ENCODE data around the gene CD300C.

- TF ChIP-seq, protein P1, sequence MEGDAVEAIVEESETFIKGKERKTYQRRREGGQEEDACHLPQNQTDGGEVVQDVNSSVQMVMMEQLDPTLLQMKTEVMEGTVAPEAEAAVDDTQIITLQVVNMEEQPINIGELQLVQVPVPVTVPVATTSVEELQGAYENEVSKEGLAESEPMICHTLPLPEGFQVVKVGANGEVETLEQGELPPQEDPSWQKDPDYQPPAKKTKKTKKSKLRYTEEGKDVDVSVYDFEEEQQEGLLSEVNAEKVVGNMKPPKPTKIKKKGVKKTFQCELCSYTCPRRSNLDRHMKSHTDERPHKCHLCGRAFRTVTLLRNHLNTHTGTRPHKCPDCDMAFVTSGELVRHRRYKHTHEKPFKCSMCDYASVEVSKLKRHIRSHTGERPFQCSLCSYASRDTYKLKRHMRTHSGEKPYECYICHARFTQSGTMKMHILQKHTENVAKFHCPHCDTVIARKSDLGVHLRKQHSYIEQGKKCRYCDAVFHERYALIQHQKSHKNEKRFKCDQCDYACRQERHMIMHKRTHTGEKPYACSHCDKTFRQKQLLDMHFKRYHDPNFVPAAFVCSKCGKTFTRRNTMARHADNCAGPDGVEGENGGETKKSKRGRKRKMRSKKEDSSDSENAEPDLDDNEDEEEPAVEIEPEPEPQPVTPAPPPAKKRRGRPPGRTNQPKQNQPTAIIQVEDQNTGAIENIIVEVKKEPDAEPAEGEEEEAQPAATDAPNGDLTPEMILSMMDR (IDR thresholded peaks at IDR 0.05): no peak
- TF ChIP-seq POLR2A (IDR thresholded peaks at IDR 0.05): no peak
Observed at GRCh38 chr17:74542166-74542565, 3.7 kb downstream of the CD300C start.
